HepG2 (cell line): ENCODE measurements around the gene CCDC197. TPM values are rescaled to one million over a fixed set of nuclear protein-coding genes. Genes with fewer than 3 reads are reported as not detected.

Source experiments
- ESRRA ChIP-seq: sonication (generic); formaldehyde crosslinking; IDR thresholded peaks from 2 replicates; pipeline ENCODE4 v1.5.1; 2020; ENCODE audit warnings: mild to moderate bottlenecking, low read depth, missing genetic modification reagents
- FOSL1 ChIP-seq: sonication (generic); formaldehyde crosslinking; IDR thresholded peaks from 2 replicates; pipeline ENCODE4 v1.9.0; 2021; ENCODE audit warnings: missing genetic modification reagents, borderline replicate concordance
- KDM1A ChIP-seq: IDR thresholded peaks from 2 replicates; pipeline ENCODE4 v1.6.1; 2016; ENCODE audit warnings: missing compliant biosample characterization
- MXD1 ChIP-seq: sonication (generic); formaldehyde crosslinking; IDR thresholded peaks from 2 replicates; pipeline ENCODE4 v1.4.0; 2020; ENCODE audit warnings: mild to moderate bottlenecking, missing genetic modification reagents
- MXD4 ChIP-seq: IDR thresholded peaks from 2 replicates; pipeline ENCODE4 v1.6.1; 2016; ENCODE audit warnings: mild to moderate bottlenecking, missing biosample characterization, missing genetic modification reagents
- NFIC ChIP-seq: IDR thresholded peaks from 2 replicates; pipeline ENCODE4 v1.6.1; 2012; ENCODE audit warnings: mild to moderate bottlenecking, low read length, inconsistent platforms
- RXRB ChIP-seq: IDR thresholded peaks from 2 replicates; pipeline ENCODE4 v1.6.1; 2016; ENCODE audit warnings: borderline replicate concordance, missing genetic modification reagents, missing compliant biosample characterization
- SMARCE1 ChIP-seq: fragments of 450-650 bp; IDR thresholded peaks from 2 replicates; pipeline ENCODE4 v1.6.1; 2017; ENCODE audit warnings: borderline replicate concordance
- SP5 ChIP-seq: IDR thresholded peaks from 2 replicates; pipeline ENCODE4 v1.6.1; 2016; ENCODE audit warnings: low read depth, borderline replicate concordance
- SPEN ChIP-seq: sonication (generic); formaldehyde crosslinking; IDR thresholded peaks from 2 replicates; pipeline ENCODE4 v1.5.1; 2020; ENCODE audit warnings: low read depth, mild to moderate bottlenecking, missing genetic modification reagents
- TFAP4 ChIP-seq: sonication (generic); IDR thresholded peaks from 2 replicates; pipeline ENCODE4 v1.6.1; 2016; ENCODE audit warnings: low read depth, borderline replicate concordance
- XBP1 ChIP-seq: sonication (generic); formaldehyde crosslinking; IDR thresholded peaks from 2 replicates; pipeline ENCODE4 v1.5.0; 2020; ENCODE audit warnings: missing genetic modification reagents
- YEATS4 ChIP-seq: sonication (generic); formaldehyde crosslinking; IDR thresholded peaks from 2 replicates; pipeline ENCODE4 v1.4.0; 2020; ENCODE audit warnings: missing genetic modification reagents, borderline replicate concordance
- ZBTB10 ChIP-seq: sonication (generic); formaldehyde crosslinking; IDR thresholded peaks from 2 replicates; pipeline ENCODE4 v1.4.0; 2020; ENCODE audit warnings: missing genetic modification reagents, borderline replicate concordance
- ZBTB43 ChIP-seq: sonication (generic); formaldehyde crosslinking; conservative IDR thresholded peaks from 2 replicates; pipeline ENCODE4 v1.4.0; 2020; ENCODE audit warnings: missing genetic modification reagents
- ZNF224 ChIP-seq: sonication (generic); formaldehyde crosslinking; IDR thresholded peaks from 2 replicates; pipeline ENCODE4 v1.5.0; 2020; ENCODE audit warnings: mild to moderate bottlenecking, missing genetic modification reagents
- ZNF282 ChIP-seq: fragments of 450-650 bp; IDR thresholded peaks from 2 replicates; pipeline ENCODE4 v1.6.1; 2018; ENCODE audit not compliant: partially characterized antibody
- ZNF317 ChIP-seq: sonication (generic); formaldehyde crosslinking; IDR thresholded peaks from 2 replicates; pipeline ENCODE4 v1.5.0; 2020; ENCODE audit warnings: mild to moderate bottlenecking, missing genetic modification reagents
- ZNF674 ChIP-seq: sonication (generic); formaldehyde crosslinking; IDR thresholded peaks from 2 replicates; pipeline ENCODE4 v1.5.0; 2020; ENCODE audit warnings: low read depth, mild to moderate bottlenecking, missing genetic modification reagents
- ZSCAN12 ChIP-seq: sonication (generic); formaldehyde crosslinking; IDR thresholded peaks from 2 replicates; pipeline ENCODE4 v1.9.0; 2021; ENCODE audit warnings: mild to moderate bottlenecking, missing genetic modification reagents
- polyA plus RNA-seq, 8 experiments: library from polyadenylated mRNA; depleted of rRNA in 3 of 8; stranded (reverse) in 7 of 8; unstranded in 1 of 8; fragments of >200 nt; fragmentation: Illumina TruSeq in 4 of 8; extraction: Trizol in 4 of 8; gene quantifications; 2 replicates each; pipeline versions ENCODE4 v1.2.1 to v1.2.3, GENCODE V29; 2011 to 2016; ENCODE audit warnings: low read depth in 4 of 8, missing spikeins in 1 of 8, mixed read lengths in 1 of 8; ENCODE audit not compliant: insufficient read depth in 1 of 8
- total RNA-seq, 5 experiments: library from RNA; depleted of rRNA; stranded (reverse); fragments of >200 nt; fragmentation: Illumina TruSeq; extraction: Trizol; gene quantifications; 2 replicates each; pipeline ENCODE4 v1.2.3, GENCODE V29; 2016; ENCODE audit warnings: low read depth in 1 of 5
- TF ChIP-seq, protein P1 (sequence below): sonication (generic); formaldehyde crosslinking; IDR thresholded peaks from 2 replicates; pipeline ENCODE4 v1.5.0; 2020; ENCODE audit warnings: missing genetic modification reagents

The CCDC197 gene
- total and polyA plus RNA-seq, 2 of the 13 experiments (the other 11 are each of a cell fraction or from before 2014, with no cell fraction given), result 0.11 to 0.13 TPM

- TF ChIP-seq ZBTB43 (CRISPR knock-in tag) (no peak), SMARCE1 (no peak), KDM1A (CRISPR knock-in tag) (no peak), SPEN (CRISPR knock-in tag) (no peak), RXRB (CRISPR knock-in tag) (peak; percentile 2; the same call in 1 of the 2 replicates), ZSCAN12 (CRISPR knock-in tag) (no peak), MXD1 (CRISPR knock-in tag) (0 out of 2 replicates have a peak, but pooled peaks have one; percentile 34), MXD4 (CRISPR knock-in tag) (no peak; the same call in 1 of the 2 replicates), FOSL1 (CRISPR knock-in tag) (no peak), ZNF317 (CRISPR knock-in tag) (no peak), NFIC (no peak), TFAP4 (no peak), YEATS4 (no peak), SP5 (CRISPR knock-in tag) (peak; percentile 22; the same call in 1 of the 2 replicates), ZNF224 (no peak), ZNF674 (CRISPR knock-in tag) (no peak), ESRRA (no peak), ZNF282 (no peak), XBP1 (CRISPR knock-in tag) (no peak), ZBTB10 (no peak)
- TF ChIP-seq, protein P1, sequence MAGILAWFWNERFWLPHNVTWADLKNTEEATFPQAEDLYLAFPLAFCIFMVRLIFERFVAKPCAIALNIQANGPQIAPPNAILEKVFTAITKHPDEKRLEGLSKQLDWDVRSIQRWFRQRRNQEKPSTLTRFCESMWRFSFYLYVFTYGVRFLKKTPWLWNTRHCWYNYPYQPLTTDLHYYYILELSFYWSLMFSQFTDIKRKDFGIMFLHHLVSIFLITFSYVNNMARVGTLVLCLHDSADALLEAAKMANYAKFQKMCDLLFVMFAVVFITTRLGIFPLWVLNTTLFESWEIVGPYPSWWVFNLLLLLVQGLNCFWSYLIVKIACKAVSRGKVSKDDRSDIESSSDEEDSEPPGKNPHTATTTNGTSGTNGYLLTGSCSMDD (CRISPR knock-in tag), result no peak
Observed at GRCh38 chr14:94022532-94023411, 25.7 kb downstream of the CCDC197 start (continued).
